Activated T-helper 1 cell treated with Interleukin-2 at 50 U/mL for 16 hours (primary cell): Measurements from ENCODE around the gene RAD23B.
"Not testable (repeated sequence)": the region's sequence is repeated elsewhere in the genome, so short reads cannot be mapped to it uniquely, and the experiment has no call there.

Source experiments
- DNase-seq: peaks from one replicate; pipeline ENCODE4 v3.0.0-alpha.2; 2020; ENCODE audit warnings: low read depth

The RAD23B gene

GRCh38 chr9:107282759-107283622, at the start of gene RAD23B:
Gene RAD23B, plus strand, starts transcription at chr9:107283279. Its CDS starts 351 bp downstream, at chr9:107283630.
- DNase-seq: peak; percentile 97

GRCh38 chr9:107235765-107236442, 47.2 kb upstream of the RAD23B start:
- no peak for DNase-seq

- no peak for DNase-seq
Observed at GRCh38 chr9:107237873-107238272, 45.2 kb upstream of the RAD23B start.

GRCh38 chr9:107239474-107239873, 43.6 kb upstream of the RAD23B start:
- no peak for DNase-seq

GRCh38 chr9:107240260-107240659, 42.8 kb upstream of the RAD23B start:
- no peak for DNase-seq

- DNase-seq: no peak
Observed at GRCh38 chr9:107242073-107243030, 40.7 kb upstream of the RAD23B start.

GRCh38 chr9:107243742-107244141, 39.3 kb upstream of the RAD23B start:
- no peak for DNase-seq

GRCh38 chr9:107246259-107247254, 36.5 kb upstream of the RAD23B start:
- no peak for DNase-seq

- DNase-seq: no peak
Observed at GRCh38 chr9:107248714-107249113, 34.4 kb upstream of the RAD23B start.

GRCh38 chr9:107249131-107249533, 33.9 kb upstream of the RAD23B start:
- no peak for DNase-seq

GRCh38 chr9:107249665-107250285, 33.3 kb upstream of the RAD23B start:
- no peak for DNase-seq

- no peak for DNase-seq
Observed at GRCh38 chr9:107251756-107252322, 31.2 kb upstream of the RAD23B start.

- no peak for DNase-seq
Observed at GRCh38 chr9:107258919-107259318, 24.2 kb upstream of the RAD23B start.

GRCh38 chr9:107259751-107260313, 23.2 kb upstream of the RAD23B start:
- DNase-seq: not testable (repeated sequence)

- DNase-seq: no peak
Observed at GRCh38 chr9:107260437-107261081, 22.5 kb upstream of the RAD23B start.

- no peak for DNase-seq
Observed at GRCh38 chr9:107261106-107261505, 22.0 kb upstream of the RAD23B start.

GRCh38 chr9:107263289-107263688, 19.8 kb upstream of the RAD23B start:
- no peak for DNase-seq

- no peak for DNase-seq
Observed at GRCh38 chr9:107266624-107267368, 16.3 kb upstream of the RAD23B start.
